Smooth muscle cell (in vitro differentiated cells): ENCODE results near the gene CCDC178. TPM values are rescaled to one million over a fixed set of nuclear protein-coding genes. Genes with fewer than 3 reads are reported as not detected.

ENCODE experiments used
- DNase-seq: peaks from one replicate; lab custom pipeline; 2025; ENCODE audit not compliant: unreplicated experiment; lab: John Stamatoyannopoulos, UW
- H2AFZ ChIP-seq: fragments of 200-600 bp; sonication (generic); 2 replicates; pipeline ENCODE4 v1.6.0; 2016; ENCODE audit warnings: antibody characterized with exemption, low read depth, mild to moderate bottlenecking
- H3F3A ChIP-seq: fragments of 200-600 bp; sonication (generic); 2 replicates; pipeline ENCODE4 v1.6.0; 2017; ENCODE audit warnings: antibody characterized with exemption, low read depth
- H3K27ac ChIP-seq: fragments of 200-600 bp; sonication (generic); 2 replicates; pipeline ENCODE4 v1.5.1; 2016; ENCODE audit warnings: low read depth, mild to moderate bottlenecking
- H3K27me3 ChIP-seq: fragments of 200-600 bp; sonication (generic); 2 replicates; pipeline ENCODE4 v1.6.1; 2016; ENCODE audit warnings: low read depth, mild to moderate bottlenecking
- H3K36me3 ChIP-seq: fragments of 200-600 bp; sonication (generic); 2 replicates; pipeline ENCODE4 v1.5.1; 2016; ENCODE audit warnings: low read depth
- H3K4me1 ChIP-seq: fragments of 200-600 bp; sonication (generic); 2 replicates; pipeline ENCODE4 v1.5.1; 2016; ENCODE audit warnings: low read depth
- H3K4me2 ChIP-seq: fragments of 200-600 bp; sonication (generic); 2 replicates; pipeline ENCODE4 v1.6.0; 2016; ENCODE audit warnings: mild to moderate bottlenecking
- H3K4me3 ChIP-seq: fragments of 200-600 bp; sonication (generic); 2 replicates; pipeline ENCODE4 v1.5.1; 2016; ENCODE audit warnings: mild to moderate bottlenecking
- H3K79me2 ChIP-seq: fragments of 200-600 bp; sonication (generic); 2 replicates; pipeline ENCODE4 v1.6.0; 2016; ENCODE audit warnings: low read depth, mild to moderate bottlenecking
- H3K9ac ChIP-seq: fragments of 200-600 bp; sonication (generic); 2 replicates; pipeline ENCODE4 v1.6.0; 2016; ENCODE audit warnings: low read depth
- H3K9me3 ChIP-seq: fragments of 200-600 bp; sonication (generic); replicated peaks from 2 replicates; pipeline ENCODE4 v1.5.1; 2016; ENCODE audit warnings: low read depth
- H4K20me1 ChIP-seq: fragments of 200-600 bp; sonication (generic); 2 replicates; pipeline ENCODE4 v1.6.0; 2016; ENCODE audit warnings: low read depth
- CTCF ChIP-seq: fragments of 200-600 bp; sonication (generic); IDR thresholded peaks from 2 replicates; pipeline ENCODE4 v1.5.1; 2017; ENCODE audit warnings: borderline replicate concordance, mild to moderate bottlenecking, antibody characterized with exemption; ENCODE audit not compliant: insufficient read depth, poor library complexity, severe bottlenecking
- WGBS: methylation state at CpG from one replicate; pipeline ENCODE4 v1.1.7; 2016; ENCODE audit warnings: low lambda C conversion rate; 5-methylcytosine and 5-hydroxymethylcytosine counted together
- polyA plus RNA-seq: library from polyadenylated mRNA; unstranded; fragments of >200 nt; fragmentation: Nextera tagmentation; extraction: Ambion mirVana; gene quantifications from 2 replicates; pipeline ENCODE4 v1.2.1, GENCODE V29; 2016
- total RNA-seq: library from RNA; depleted of rRNA; stranded (reverse); fragments of >200 nt; gene quantifications from 2 replicates; pipeline ENCODE4 v1.2.3, GENCODE V29; 2014

CCDC178 gene
- total and polyA plus RNA-seq, 2 experiments from 2014 or later = not detected

- no peak for DNase-seq
- Histone ChIP-seq H3F3A (no peaks in the 10 kb centered on the region), H3K4me1 (no peaks in the 10 kb centered on the region), H3K4me2 (no peak overlapping the region), H3K9ac (no peak overlapping the region), H3K27me3 (peaks cover 10% of the 10 kb centered on the region), H3K27ac (no peak overlapping the region), H3K4me3 (no peak overlapping the region), H3K36me3 (no peaks in the 10 kb centered on the region), H2AFZ (no peak overlapping the region), H3K9me3 (no peaks in the 10 kb centered on the region), H3K79me2 (no peaks in the 10 kb centered on the region), H4K20me1 (no peaks in the 10 kb centered on the region)
- peak; percentile 72 for TF ChIP-seq CTCF
- WGBS = 38% methylated on average over 6 of the region's 6 CpGs
Measured at GRCh38 chr18:33210575-33211189, 229.8 kb downstream of the CCDC178 start.

DNA sequence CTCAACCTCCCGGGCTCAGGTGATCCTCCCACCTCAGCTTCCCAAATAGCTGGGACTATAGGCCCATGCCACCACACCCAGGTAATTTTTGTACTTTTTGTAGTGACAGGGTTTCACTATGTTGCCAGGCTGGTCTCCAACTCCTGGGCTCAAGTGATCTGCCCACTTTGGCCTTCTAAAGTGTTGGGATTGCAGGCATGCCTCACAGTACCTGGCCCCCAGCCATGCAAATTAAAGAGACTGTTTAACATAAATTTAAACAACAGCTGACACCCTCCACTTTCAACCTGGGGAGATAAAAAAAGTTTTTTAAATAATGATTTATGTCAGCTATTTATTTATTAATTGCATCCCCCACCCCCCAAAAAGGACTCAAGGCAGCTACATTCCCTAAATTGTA, 234.7 kb downstream of the CCDC178 start:
- DNase-seq = no peak
- WGBS = 80% methylated on average over 1 of the region's 1 CpG
- Histone ChIP-seq H3K4me2 (no peak overlapping the region), H2AFZ (no peak overlapping the region), H3K27ac (no peak overlapping the region), H3K27me3 (peaks cover 10% of the 10 kb centered on the region), H3K9ac (no peak overlapping the region), H3K79me2 (no peaks in the 10 kb centered on the region), H4K20me1 (no peaks in the 10 kb centered on the region), H3K4me3 (no peak overlapping the region), H3K36me3 (no peaks in the 10 kb centered on the region), H3F3A (no peaks in the 10 kb centered on the region), H3K4me1 (peaks cover 5% of the 10 kb centered on the region), H3K9me3 (no peaks in the 10 kb centered on the region)
- no peak for TF ChIP-seq CTCF

GRCh38 chr18:33201509-33201926, 239.0 kb downstream of the CCDC178 start:
- H3K79me2 ChIP-seq = no peaks in the 10 kb centered on the region
- H2AFZ ChIP-seq = peak overlapping the region; percentile 77
- 17% methylated on average over 8 of the region's 8 CpGs for WGBS
- H3F3A ChIP-seq = no peaks in the 10 kb centered on the region
- H3K4me3 ChIP-seq = peak overlapping the region; percentile 33
- no peaks in the 10 kb centered on the region for H3K27me3 ChIP-seq
- no peaks in the 10 kb centered on the region for H3K36me3 ChIP-seq
- H3K4me1 ChIP-seq = peaks cover 5% of the 10 kb centered on the region
- H4K20me1 ChIP-seq = no peaks in the 10 kb centered on the region
- no peaks in the 10 kb centered on the region for H3K9me3 ChIP-seq
- peak; percentile 63 for TF ChIP-seq CTCF
- H3K9ac ChIP-seq = no peak overlapping the region
- peak overlapping the region; percentile 67 for H3K4me2 ChIP-seq
- DNase-seq = peak; percentile 1
- no peak overlapping the region for H3K27ac ChIP-seq

DNA sequence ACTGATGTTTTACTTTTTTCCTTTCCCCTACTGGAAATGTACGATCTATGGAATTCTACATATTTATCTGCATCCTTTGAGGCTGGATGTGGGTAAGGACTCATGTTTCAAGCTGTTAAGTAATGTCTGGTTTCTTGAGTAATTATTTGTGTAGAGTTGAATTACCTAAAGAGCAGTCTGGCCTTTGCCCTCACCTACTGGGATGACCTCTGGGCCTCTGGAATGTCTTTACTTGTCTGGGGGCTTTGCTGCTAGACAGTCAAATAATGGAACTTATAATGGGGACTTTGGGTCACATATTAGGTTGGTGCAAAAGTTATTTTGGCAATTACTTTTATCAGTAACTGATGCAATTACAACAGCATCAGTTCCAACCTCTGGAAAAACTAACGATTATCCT, 244.7 kb downstream of the CCDC178 start:
- no peak overlapping the region for H3K4me2 ChIP-seq
- no peaks in the 10 kb centered on the region for H3K9me3 ChIP-seq
- no peaks in the 10 kb centered on the region for H3K4me1 ChIP-seq
- no peak overlapping the region for H2AFZ ChIP-seq
- DNase-seq = no peak
- no peaks in the 10 kb centered on the region for H3K27me3 ChIP-seq
- no peak overlapping the region for H3K27ac ChIP-seq
- no peaks in the 10 kb centered on the region for H3K79me2 ChIP-seq
- no peak overlapping the region for H3K9ac ChIP-seq
- no peaks in the 10 kb centered on the region for H4K20me1 ChIP-seq
- no peak overlapping the region for H3K4me3 ChIP-seq
- TF ChIP-seq CTCF = no peak
- WGBS = 61% methylated on average over 2 of the region's 2 CpGs
- no peaks in the 10 kb centered on the region for H3K36me3 ChIP-seq
- H3F3A ChIP-seq = no peaks in the 10 kb centered on the region
